HG02623 (cell line): Measurements from ENCODE around the gene COL28A1.

Experiments used
- ATAC-seq: cut with Tn5 transposase; IDR thresholded peaks from one replicate; pipeline ENCODE4 v1.9.1; 2021; ENCODE audit warnings: moderate library complexity; ENCODE audit not compliant: unreplicated experiment

COL28A1 gene

GRCh38 chr7:7535691-7536090 lies at the start of gene COL28A1:
COL28A1 (minus strand) TSS chr7:7535873; CDS start chr7:7532875, 2,998 bp downstream.
- no peak for ATAC-seq

GRCh38 chr7:7584653-7585052 lies 49.0 kb upstream of the COL28A1 start:
- ATAC-seq: no peak

- ATAC-seq: no peak
Observed at GRCh38 chr7:7583731-7584130, 48.1 kb upstream of the COL28A1 start.

DNA sequence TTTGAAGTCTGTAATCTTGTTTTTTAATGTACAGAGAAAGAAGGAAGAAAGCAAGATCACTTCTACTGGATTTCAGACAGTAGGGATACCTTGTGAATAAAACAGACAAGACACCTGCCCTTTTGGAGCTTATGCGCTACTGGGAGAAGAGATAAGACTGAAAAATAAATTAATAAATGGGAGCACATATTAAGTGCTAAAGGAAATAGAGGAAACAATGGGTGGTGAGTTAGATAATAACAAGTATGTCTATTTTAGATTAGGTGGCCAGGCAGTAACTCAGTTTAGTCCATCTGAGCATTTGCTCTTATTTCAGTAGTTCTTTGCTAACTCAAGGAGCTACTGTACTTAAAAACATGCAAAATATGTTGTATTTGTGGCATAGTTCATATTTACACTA lies 46.9 kb upstream of the COL28A1 start:
- ATAC-seq: no peak

DNA sequence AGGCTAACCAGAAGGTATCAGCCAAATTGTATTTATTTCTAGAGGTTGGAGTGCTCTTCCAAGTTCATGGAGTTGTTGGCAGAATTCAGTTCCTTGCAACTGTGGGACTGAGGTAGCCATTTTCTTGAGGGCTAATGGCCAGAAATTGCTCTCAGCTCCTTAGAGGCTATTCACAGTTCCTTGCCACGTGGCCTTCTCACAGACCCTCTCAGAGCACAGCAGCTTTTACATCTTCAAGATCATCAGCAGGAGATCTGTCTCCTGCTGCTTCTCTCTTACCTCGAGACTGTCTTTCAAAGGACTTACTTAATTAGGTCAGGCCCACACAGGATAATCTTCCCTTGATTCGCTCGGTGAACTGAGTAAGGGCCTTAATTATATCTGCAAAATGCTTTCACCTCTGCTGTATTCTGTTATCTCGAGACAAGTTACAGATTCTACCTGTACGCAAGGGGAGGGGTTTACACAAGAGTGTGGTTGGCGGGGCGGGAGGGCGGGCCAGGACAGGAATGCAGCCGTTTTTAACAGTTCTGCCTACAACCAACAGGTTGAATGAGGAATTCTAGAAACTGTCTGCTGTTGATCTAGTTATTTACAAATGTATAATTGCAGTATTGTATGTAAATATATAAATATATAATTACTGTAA lies 46.0 kb upstream of the COL28A1 start:
- no peak for ATAC-seq

- no peak for ATAC-seq
Observed at GRCh38 chr7:7579638-7580037, 44.0 kb upstream of the COL28A1 start.

DNA sequence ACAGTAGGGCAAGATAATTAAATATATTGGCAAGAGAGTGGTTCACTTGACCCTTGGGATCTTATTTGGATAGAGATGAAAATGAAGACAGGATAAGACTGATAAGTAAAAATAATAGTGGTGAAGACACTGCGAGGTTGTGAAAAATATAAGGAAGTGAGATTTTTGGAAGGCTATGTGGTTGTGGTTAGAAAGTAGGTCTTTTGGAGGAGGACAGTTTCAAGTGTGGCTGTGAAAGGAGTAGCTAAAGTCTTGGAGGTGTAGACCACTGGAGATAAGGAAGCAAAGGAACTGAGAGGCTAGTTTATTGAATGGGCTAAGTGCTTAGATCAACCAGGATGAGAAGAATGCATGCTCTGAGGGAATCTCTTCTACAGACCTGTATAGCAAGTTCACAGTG lies 42.2 kb upstream of the COL28A1 start:
- no peak for ATAC-seq

DNA sequence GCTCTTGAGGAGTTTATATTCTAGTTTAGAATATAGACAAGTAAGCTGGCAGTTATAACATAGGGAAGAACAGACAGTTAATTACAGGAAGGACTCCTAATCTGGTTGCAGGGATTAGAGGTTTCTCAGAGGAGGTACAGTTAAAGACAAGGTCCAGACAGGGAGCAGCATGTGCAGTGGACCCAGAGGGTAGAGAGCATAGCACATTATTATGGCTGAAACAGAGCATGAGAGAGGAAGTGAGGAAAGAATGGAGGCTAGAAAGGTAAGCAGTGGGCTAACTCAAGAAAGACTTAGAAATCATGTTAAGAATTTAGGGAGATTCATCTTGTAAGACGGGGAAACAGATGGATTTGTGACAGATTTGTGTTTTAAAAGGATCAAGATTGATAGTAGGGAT lies 40.7 kb upstream of the COL28A1 start:
- ATAC-seq: no peak

DNA sequence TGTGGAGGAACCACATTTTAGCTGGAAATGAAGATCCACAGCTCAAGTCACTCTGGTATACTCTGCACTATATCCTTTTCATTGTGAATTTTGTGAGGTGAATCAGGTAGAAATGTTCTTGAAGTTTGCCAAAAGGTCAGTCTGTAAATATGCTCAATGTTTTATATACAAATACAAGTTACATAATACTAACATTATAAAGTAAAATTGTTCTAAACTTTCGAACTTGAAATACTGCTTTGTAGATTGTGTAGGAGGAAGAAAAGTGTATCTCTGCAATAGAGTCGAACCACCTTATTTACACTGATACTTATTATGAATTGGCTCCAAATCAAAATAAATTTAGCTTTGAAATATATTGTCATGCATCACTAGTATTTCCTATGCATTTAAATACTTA lies 38.0 kb upstream of the COL28A1 start:
- ATAC-seq: no peak

GRCh38 chr7:7570584-7570983 lies 34.9 kb upstream of the COL28A1 start:
- no peak for ATAC-seq

GRCh38 chr7:7569615-7570014 lies 33.9 kb upstream of the COL28A1 start:
- peak; percentile 18 for ATAC-seq

DNA sequence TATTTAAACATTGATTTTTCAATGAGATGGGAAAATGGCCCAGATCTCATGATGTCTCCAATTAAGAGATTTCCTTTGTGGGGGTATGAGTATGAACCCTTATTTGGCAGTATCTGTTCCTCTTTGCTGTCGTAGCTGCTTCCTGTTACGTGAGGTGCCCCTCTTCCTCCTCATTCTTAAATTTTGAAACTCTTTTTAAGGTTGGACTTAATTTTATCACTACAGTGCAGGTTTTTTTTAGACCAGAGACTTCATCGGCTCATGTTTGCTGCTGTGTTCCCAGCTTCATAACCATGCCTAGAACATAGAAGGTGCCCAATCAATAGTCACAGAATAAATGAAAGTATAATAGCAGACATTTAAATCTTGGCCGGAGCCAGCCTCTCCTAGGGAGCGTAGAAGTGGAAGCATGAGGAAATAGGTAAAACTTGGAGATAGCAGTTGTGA lies 33.4 kb upstream of the COL28A1 start:
- peak; percentile 30 for ATAC-seq

- ATAC-seq: no peak
Observed at GRCh38 chr7:7568553-7568952, 32.9 kb upstream of the COL28A1 start.

DNA sequence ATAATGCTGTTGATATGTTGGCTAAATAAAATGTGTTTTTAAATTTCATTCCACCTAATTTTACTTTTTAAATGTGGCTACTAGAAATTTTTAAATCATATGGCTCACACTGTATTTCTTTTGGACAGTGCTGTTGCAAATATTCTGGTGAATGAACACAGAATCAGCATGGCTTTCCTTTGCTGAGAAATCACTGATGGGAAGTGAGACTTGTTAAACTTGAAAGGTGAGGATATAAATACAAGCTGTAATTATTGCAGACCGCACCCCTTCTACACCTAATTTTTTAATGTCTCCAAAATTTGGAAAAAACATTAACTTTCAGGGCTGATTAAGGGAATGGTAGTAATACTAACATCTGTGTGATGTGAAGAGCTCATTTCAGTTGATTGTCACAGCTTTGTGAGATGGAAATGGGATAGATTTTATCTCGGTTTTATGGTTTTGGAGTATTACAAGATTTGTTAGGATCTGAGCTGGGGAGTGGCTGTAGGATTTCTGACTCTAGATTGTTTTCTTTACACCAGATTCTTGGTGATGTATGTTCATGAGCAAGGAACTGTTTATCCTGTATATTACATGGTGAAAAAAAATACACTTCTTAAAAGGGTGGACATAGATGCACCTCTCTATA lies 32.3 kb upstream of the COL28A1 start:
- ATAC-seq: no peak

GRCh38 chr7:7566651-7567611 lies 31.3 kb upstream of the COL28A1 start, which contains the start of gene MIOS:
MIOS (plus strand) TSS chr7:7566884; CDS start chr7:7572476, 5,592 bp downstream.
- ATAC-seq: peak; percentile 66

- peak; percentile 15 for ATAC-seq
Observed at GRCh38 chr7:7565746-7566650, 30.3 kb upstream of the COL28A1 start.

DNA sequence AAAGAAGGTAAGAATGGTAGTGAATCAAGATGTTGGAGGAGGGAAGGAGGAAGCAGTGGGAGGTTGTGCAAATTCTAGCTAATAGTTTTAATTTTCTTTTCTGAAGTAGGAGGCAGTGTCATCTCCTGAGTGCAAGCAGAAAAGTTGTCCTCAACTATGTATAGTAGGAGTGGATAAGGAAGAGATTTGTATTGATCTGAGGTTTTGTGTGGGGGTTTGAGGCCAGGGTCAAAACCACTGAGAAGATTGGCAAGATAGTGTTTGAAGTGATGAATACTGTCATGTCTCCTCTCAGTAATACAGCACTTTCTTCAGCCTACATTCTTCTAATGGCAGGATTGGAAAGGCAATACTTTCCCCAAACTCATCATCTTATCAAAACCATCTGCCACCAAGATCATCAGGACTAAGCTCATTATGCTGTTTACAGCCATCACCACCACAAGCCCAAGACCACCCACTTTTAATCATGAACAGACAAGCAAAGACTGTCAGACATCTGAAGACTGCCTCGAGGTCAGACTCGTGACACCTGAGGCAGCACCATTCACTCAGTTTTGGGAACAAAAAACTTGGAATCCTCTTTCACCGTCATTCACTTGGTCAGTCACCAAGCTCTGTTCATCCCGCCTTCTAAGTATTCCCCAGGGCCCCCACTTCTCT lies 29.5 kb upstream of the COL28A1 start:
- ATAC-seq: no peak

DNA sequence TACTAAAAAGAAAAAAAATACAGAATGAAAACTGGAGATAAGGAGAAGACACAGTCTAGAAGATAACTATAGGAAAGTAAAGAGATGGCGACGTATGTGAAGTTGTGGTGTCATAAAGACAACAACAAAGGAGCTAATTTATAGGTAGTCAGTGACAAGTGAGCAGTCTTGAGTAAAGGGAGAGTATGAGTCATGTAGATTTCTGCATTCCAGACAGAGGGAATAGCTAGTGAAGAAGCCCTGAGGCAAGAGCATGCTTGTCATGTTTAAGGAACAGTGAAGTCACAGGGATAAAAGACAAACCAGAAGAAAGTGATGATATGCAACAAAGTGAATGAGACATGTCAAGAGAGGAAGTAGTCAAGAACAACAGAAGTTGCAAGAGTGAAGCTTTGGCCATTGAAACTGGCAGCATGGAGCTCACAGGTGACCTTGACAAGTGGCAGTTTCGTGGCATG lies 28.7 kb upstream of the COL28A1 start:
- no peak for ATAC-seq

DNA sequence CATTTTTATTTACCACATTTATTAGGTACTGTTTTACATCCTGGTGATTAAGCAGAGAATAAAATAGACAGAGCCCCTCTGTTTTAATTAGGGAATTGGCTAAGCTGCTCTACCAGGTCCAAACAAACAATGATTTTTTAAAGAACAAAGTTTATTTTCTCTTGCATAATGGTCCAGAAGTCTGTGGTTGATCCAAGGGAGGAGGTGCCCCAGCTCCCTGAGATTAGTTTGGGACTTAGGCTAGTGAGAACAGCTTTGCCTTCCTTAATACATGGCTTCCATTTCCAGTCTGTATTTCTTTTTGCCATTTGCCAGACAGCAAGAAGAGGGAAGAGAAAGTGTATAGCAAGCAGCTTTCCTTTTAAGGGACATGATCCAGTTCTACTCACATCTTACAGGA lies 28.1 kb upstream of the COL28A1 start:
- ATAC-seq: no peak

GRCh38 chr7:7563269-7563668 lies 27.6 kb upstream of the COL28A1 start:
- no peak for ATAC-seq
